Effector CD8-positive, alpha-beta T cell (primary cell): ENCODE data around the gene MPO.

Source experiments
- DNase-seq: peaks from one replicate; lab custom pipeline; 2025; lab: John Stamatoyannopoulos, UW

Gene MPO

GRCh38 chr17:58233543-58233942, 47.2 kb downstream of the MPO start:
- DNase-seq: no peak

GRCh38 chr17:58232707-58233156, 48.0 kb downstream of the MPO start:
- DNase-seq: no peak

GRCh38 chr17:58231641-58232040, 49.1 kb downstream of the MPO start:
- no peak for DNase-seq

GRCh38 chr17:58229881-58230280, 50.9 kb downstream of the MPO start:
- DNase-seq: no peak

- DNase-seq: no peak
Observed at GRCh38 chr17:58229384-58229783, 51.4 kb downstream of the MPO start.

- no peak for DNase-seq
Observed at GRCh38 chr17:58228679-58229078, 52.1 kb downstream of the MPO start.

GRCh38 chr17:58227733-58228132, 53.0 kb downstream of the MPO start:
- no peak for DNase-seq

- DNase-seq: no peak
Observed at GRCh38 chr17:58224315-58224714, 56.4 kb downstream of the MPO start.
